Activated naive CD4-positive, alpha-beta T cell treated with anti-CD3 and anti-CD28 coated beads, Interleukin-2, amount 50 U/mL, for 24 hours (primary cell): ENCODE results near the gene ZNF217.
A peak's percentile ranks its signal among the peaks of the same experiment; 100 is the strongest.
"Not testable (repeated sequence)": the region's sequence is repeated elsewhere in the genome, so short reads cannot be mapped to it uniquely, and the experiment has no call there.

Experiments
- H3K27ac Mint-ChIP-seq: one replicate; pipeline ENCODE4 v1.8.0; 2021; ENCODE audit warnings: mild to moderate bottlenecking, mixed read lengths
- H3K27me3 Mint-ChIP-seq: one replicate; pipeline ENCODE4 v1.8.0; 2021; ENCODE audit warnings: mixed read lengths
- H3K36me3 Mint-ChIP-seq: one replicate; pipeline ENCODE4 v1.8.0; 2021; ENCODE audit warnings: mixed read lengths
- H3K4me1 Mint-ChIP-seq: one replicate; pipeline ENCODE4 v1.8.0; 2021; ENCODE audit warnings: mixed read lengths
- H3K4me3 Mint-ChIP-seq: one replicate; pipeline ENCODE4 v1.8.0; 2021; ENCODE audit warnings: mild to moderate bottlenecking, mixed read lengths
- H3K9me3 Mint-ChIP-seq: one replicate; pipeline ENCODE4 v1.8.0; 2021; ENCODE audit warnings: mixed read lengths

The ZNF217 gene

DNA sequence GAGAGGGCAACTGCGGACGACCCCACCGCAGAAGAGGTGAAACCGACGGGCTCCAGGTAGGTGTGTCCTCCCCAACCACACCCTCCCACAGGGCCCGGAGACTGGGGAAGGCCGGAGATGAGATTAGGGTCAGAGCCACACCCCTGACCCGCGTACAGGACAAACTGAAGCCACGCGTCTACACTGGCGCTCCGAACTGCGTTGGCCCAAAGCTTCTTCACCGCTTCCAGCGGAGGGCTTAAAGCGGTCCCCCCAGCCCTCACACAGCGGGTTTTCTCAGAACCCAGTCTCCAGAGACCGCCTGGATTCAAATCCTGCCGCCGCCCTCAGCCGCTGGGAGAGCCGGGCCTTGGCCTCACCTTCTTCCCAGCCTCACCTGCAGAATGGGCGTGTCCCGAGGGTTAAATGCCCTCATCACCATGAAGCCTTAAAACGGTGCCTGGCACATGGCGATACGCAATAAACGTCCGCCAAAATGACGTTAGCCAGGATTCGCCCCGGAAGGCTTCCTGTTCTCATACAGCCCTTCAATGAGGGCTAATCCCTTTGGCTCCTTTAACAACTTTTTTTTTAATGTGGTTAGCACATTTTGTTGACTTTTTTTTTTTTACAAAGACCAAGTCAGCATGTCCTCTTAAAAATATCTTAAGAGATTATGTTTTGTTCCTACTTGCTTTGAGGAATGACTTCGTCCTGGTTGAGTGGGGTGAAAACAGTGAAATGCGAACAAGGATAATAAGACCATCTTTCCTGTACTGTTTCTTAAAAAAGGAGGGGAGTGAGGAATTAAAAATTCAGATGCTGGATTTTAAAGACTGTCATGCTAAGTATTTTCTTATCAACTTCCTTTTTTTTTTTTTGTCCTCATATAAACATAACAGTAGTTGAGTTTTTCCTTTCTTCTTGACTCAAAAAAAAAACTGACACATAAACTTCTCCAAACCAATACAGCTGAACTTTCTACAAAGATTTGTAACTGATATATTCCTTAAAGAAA is 15.1 kb upstream of the ZNF217 start:
- Mint-ChIP-seq H3K4me3 (peak overlapping the region; percentile 87), H3K36me3 (peaks cover 6% of the 10 kb centered on the region), H3K27me3 (no peaks in the 10 kb centered on the region), H3K9me3 (no peaks in the 10 kb centered on the region), H3K27ac (peak overlapping the region; percentile 98), H3K4me1 (peaks cover 51% of the 10 kb centered on the region)

DNA sequence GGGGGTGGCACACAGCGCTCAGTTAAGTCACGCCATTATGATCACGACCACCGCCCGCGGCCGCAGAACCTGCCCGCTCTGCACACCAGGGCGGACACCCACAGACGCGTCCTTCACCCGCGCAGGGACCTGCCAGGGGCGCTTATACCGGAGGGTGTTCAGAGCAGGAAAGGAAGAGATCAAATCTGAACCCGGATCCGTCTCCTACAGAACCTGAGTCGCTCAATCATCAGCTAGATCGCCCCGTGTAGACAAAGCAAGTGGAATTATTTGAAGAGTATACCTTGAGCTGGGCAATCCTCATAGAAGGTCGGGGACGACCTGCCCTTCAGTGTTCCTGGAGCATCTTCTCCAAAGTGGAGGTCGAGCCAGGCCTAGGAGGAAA is 14.4 kb upstream of the ZNF217 start:
- Mint-ChIP-seq H3K27ac (peak overlapping the region; percentile 98), H3K4me1 (peaks cover 47% of the 10 kb centered on the region), H3K9me3 (no peaks in the 10 kb centered on the region), H3K36me3 (peaks cover 6% of the 10 kb centered on the region), H3K4me3 (peak overlapping the region; percentile 52), H3K27me3 (no peaks in the 10 kb centered on the region)

DNA sequence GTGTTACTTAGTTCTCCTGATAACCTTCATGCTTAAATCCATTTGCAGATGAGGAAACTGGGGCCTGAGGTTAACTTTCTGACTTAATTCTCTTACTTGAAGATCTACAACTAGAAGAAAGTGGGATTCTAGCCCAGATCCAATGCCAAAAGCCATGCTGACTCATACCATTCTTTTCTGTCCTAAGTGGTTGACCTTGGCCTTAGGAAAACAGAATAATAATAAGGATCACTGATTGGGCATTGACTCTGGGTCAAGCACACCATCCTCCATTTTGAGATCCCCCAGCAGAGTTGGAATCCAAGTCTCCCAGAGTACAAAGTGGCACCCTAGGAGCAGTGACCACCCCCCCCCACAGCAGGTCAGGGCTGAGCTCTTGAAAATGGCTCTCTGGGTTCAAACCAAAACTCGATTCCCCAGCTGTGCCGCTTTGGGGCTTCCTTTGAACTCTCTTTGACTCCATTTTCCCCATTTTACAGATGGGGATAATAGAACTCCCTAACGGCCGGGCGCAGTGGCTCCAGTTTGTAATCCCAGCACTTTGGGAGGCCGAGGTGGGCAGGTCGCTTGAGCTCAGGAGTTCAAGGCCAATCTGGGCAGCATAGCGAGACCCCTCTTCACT is 12.8 kb upstream of the ZNF217 start:
- Mint-ChIP-seq H3K27ac (peak overlapping the region; percentile 30), H3K36me3 (peaks cover 11% of the 10 kb centered on the region), H3K4me1 (peaks cover 52% of the 10 kb centered on the region)

DNA sequence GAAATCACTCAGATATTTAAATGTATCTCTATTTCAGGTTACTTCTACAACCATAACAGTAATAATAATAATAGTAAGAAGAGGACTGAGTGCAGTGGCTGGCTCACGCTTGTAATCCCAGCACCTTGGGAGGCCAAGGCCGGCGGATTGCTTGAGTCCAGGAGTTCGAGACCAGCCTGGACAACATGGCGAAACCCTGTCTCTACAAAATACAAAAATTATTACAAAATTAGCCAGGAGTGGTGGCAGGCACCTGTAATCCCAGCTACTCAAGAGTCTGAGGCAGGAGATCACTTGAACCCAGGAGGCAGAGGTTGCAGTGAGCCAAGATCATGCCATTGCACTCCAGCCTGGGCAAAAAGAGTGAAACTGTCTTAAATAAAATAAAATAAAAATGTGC is 11.8 kb upstream of the ZNF217 start:
- not testable (repeated sequence) for H3K27me3 Mint-ChIP-seq, H3K9me3 Mint-ChIP-seq, H3K4me3 Mint-ChIP-seq, H3K27ac Mint-ChIP-seq
- peaks cover 53% of the 10 kb centered on the region for H3K4me1 Mint-ChIP-seq
- H3K36me3 Mint-ChIP-seq, result peaks cover 11% of the 10 kb centered on the region

More for the DNA sequence above, 12.8 kb upstream of the ZNF217 start:
- Mint-ChIP-seq H3K9me3 (no peaks in the 10 kb centered on the region), H3K27me3 (no peaks in the 10 kb centered on the region), H3K4me3 (no peak overlapping the region)

DNA sequence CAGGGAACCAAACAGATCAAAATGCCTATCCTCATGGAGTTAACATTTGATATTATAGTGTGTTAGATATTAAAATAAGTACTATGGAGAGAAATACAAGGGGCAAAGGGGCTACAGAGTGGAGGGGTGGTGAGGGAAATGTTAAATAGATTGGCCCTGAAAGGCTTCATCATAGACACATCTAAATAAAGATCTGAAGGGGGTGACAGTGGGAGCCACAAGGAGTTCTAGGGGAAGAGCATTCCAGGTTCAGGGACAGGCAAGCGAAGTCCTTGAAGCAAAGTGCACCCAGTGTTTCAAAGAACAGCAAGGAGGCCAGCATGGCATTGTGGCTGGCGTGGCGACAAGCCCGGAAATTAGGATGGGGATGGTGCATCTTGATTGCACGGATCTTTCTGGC is 11.2 kb upstream of the ZNF217 start:
- Mint-ChIP-seq H3K36me3 (peaks cover 11% of the 10 kb centered on the region), H3K4me1 (peaks cover 51% of the 10 kb centered on the region)
- H3K9me3 Mint-ChIP-seq, H3K4me3 Mint-ChIP-seq, H3K27ac Mint-ChIP-seq, H3K27me3 Mint-ChIP-seq: not testable (repeated sequence)

DNA sequence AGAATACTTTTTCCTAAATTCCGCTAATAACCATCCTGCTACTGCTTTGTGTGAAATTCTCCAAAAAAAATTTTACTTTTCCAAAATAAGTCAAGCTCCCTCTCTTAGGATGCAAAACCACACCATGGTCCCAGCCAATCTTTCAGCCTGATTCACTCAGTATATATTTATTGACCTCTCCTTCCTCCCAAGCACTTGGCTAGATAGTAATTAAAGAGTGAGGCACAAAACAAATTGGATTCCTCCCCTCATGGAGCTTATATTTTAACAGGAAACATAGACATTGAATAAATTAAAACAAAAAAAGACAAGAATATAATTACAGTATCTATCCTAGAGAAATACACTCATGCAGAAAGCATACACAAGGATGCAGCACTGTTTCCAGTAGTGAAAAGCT is 9.0 kb upstream of the ZNF217 start:
- Mint-ChIP-seq H3K9me3 (no peaks in the 10 kb centered on the region), H3K4me3 (no peak overlapping the region), H3K4me1 (peaks cover 55% of the 10 kb centered on the region), H3K36me3 (peaks cover 8% of the 10 kb centered on the region), H3K27ac (peak overlapping the region; percentile 59), H3K27me3 (no peaks in the 10 kb centered on the region)

DNA sequence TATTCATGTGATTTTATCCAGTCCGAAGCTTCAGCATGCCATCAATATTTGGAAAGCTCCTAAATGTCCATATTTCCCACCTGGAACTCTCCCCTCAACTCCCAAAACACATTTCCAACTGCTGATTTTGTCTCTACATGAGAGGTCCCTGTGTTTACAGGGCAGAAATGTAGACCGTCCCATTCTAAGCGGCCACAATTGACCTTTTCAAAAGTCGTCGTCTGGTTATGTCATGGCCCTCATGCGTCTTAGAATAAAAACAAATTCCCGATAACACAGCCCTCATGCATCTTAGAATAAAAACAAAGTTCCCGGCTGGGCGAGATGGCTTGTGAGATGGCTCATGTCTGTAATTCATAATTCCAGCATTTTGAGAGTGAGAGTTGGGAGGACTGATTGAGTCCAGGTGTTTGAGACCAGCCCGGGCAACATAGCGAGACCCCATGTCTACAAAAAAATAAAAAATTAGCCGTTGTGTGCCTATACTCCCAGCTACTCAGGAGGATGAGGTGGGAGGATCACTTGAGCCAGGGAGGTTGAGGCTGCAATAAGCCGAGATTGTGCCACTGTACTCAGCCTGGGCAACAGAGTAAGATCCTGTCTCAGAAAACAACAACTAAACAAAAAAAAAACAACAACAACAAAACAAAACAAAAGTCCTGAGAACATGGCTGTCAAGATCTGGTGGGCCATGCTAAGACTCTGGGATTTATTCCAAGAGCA is 6.4 kb upstream of the ZNF217 start:
- Mint-ChIP-seq H3K27me3 (no peaks in the 10 kb centered on the region), H3K27ac (peak overlapping the region; percentile 37), H3K4me3 (no peak overlapping the region), H3K4me1 (peaks cover 70% of the 10 kb centered on the region), H3K9me3 (no peaks in the 10 kb centered on the region), H3K36me3 (peaks cover 8% of the 10 kb centered on the region)

DNA sequence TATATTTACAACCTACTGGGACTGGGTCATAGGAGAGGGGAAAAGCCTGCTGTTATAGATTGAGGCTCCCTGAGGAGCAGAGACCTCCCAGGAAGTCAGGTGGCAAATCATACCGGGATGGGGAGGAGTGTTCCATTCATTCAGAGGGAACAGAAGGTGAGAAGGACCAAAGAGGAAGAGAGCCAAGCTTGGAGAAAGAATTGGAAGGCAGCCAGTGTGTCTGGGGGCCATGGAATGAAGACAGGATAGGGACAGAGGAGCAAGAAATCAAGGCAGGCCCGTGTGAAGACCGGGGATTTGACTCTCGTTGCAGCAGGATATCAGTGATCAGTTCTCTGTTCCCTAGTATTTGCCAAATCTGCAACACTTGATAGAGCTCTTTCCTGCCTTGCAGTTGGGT is 5.7 kb upstream of the ZNF217 start:
- H3K36me3 Mint-ChIP-seq, result peaks cover 5% of the 10 kb centered on the region
- H3K9me3 Mint-ChIP-seq, result no peaks in the 10 kb centered on the region
- peak overlapping the region; percentile 82 for H3K27ac Mint-ChIP-seq
- H3K4me1 Mint-ChIP-seq, result peaks cover 66% of the 10 kb centered on the region
- H3K27me3 Mint-ChIP-seq, result no peaks in the 10 kb centered on the region
- H3K4me3 Mint-ChIP-seq, result no peak overlapping the region

DNA sequence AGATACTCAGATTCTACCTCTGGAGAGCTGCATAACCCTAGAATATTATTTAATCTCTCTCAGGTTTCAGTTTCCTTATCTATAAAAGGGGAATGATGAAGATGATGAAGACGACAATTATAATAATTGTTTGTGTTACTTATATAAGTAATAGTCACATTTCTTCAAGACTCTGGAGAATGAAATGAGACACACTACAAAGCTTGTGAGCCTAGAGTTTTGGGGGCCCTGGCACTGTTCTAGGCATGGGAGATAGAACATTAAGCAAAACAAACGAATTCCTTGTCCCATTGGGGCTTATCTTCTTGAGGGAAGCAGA is 5.4 kb upstream of the ZNF217 start:
- H3K4me1 Mint-ChIP-seq, result peaks cover 66% of the 10 kb centered on the region

DNA sequence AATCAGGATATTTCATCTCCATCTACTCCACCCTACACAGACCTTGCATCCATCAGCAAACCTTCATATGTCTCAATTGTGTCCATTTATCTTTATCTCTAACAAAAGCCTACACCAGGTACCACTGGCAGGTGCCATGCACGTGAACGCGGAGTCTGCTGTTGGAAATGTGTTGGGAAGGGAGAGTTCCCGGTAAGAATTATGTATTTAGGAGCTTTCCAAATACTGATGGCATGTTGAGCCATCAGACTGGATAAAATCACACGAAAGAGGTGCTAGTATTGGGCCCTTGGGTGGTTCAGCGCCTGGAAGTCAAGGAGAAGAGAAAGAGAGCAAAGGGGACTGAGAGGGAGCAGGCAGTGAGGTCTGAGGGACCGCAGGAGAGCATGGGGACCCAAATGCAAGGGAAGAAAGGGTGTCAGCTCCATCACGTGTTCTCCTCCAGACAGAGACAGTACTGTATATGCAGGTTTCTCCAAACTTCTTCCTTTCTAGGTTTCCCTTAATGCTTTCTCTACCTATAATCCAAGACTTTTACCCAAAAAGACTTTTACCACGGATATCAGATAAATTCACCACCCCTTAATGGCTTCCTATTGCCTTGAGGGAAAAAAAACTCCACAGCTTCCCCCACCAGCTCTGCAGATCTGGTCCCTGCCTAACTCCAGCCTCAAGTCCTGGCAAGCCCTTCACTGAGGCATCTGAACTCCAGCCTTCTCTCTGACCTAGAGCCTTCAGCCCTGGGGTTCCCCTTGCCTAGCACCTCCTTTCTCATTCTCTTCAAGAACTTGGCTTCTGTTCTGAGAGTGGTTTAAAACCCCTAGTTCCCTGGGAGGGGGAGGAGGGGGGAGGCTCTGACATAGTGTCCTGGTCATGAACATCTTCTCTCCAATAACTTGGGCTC is 4.8 kb upstream of the ZNF217 start:
- H3K4me1 Mint-ChIP-seq, result peaks cover 61% of the 10 kb centered on the region

More for the DNA sequence above, 5.4 kb upstream of the ZNF217 start:
- peak overlapping the region; percentile 82 for H3K27ac Mint-ChIP-seq
- H3K36me3 Mint-ChIP-seq, result peaks cover 5% of the 10 kb centered on the region
- H3K9me3 Mint-ChIP-seq, result no peaks in the 10 kb centered on the region
- peak overlapping the region; percentile 69 for H3K4me3 Mint-ChIP-seq
- no peaks in the 10 kb centered on the region for H3K27me3 Mint-ChIP-seq

DNA sequence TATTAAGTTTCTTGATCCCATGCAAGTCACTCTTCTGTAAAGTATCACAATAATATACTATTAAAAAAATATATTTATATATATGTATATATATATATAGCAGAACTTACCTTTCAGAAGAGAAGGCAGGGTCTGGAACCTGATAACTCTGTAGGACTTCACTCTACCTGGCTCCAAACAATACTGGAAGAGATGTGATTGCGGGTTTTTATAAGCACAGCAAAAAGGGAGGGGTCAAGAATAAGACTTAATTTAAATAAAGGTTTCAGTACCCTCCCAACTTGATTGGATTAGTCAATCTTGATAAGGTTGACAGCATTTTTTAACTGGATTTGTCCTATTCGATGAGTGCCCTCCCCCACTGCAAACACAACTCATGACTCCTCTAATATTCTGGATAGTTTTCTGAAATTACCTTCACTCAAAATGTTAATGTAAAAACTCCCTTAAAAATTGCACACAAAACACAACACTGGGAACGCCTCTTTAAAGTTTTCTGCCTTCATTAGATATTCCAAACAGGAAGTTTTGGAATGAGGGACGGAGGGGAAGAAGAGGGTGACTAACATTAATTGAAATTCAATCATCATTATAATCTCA is 4.0 kb upstream of the ZNF217 start:
- Mint-ChIP-seq H3K4me1 (peaks cover 58% of the 10 kb centered on the region), H3K4me3 (peak overlapping the region; percentile 19), H3K36me3 (peaks cover 3% of the 10 kb centered on the region)

More for the DNA sequence above, 4.8 kb upstream of the ZNF217 start:
- H3K9me3 Mint-ChIP-seq, result no peaks in the 10 kb centered on the region
- H3K27me3 Mint-ChIP-seq, result no peaks in the 10 kb centered on the region
- peak overlapping the region; percentile 69 for H3K4me3 Mint-ChIP-seq
- H3K27ac Mint-ChIP-seq, result peak overlapping the region; percentile 82
- H3K36me3 Mint-ChIP-seq, result peaks cover 5% of the 10 kb centered on the region

DNA sequence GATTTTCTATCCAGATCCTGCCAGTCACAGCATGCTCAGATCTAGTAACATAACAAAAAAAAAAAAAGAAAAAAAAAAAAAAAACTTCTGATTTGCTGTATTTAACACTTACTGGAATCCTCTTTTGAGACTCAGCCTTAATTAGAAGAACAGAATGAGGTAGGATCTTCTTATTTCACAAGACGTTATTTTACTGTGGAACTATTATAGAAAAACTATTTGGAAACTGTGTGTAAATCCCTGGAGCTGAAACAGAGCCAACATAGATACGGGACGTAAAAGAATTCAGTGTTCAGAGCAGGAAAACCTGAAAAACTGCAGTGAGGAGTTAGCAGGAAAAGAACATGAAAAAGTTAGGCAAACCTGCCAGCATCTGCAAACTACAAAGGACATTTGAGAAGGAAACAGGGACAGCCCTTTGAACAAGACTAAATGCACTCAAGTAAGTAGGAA is 3.4 kb upstream of the ZNF217 start:
- no peaks in the 10 kb centered on the region for H3K9me3 Mint-ChIP-seq

More for the DNA sequence above, 4.0 kb upstream of the ZNF217 start:
- H3K27ac Mint-ChIP-seq, result peak overlapping the region; percentile 75
- no peaks in the 10 kb centered on the region for H3K9me3 Mint-ChIP-seq
- no peaks in the 10 kb centered on the region for H3K27me3 Mint-ChIP-seq

DNA sequence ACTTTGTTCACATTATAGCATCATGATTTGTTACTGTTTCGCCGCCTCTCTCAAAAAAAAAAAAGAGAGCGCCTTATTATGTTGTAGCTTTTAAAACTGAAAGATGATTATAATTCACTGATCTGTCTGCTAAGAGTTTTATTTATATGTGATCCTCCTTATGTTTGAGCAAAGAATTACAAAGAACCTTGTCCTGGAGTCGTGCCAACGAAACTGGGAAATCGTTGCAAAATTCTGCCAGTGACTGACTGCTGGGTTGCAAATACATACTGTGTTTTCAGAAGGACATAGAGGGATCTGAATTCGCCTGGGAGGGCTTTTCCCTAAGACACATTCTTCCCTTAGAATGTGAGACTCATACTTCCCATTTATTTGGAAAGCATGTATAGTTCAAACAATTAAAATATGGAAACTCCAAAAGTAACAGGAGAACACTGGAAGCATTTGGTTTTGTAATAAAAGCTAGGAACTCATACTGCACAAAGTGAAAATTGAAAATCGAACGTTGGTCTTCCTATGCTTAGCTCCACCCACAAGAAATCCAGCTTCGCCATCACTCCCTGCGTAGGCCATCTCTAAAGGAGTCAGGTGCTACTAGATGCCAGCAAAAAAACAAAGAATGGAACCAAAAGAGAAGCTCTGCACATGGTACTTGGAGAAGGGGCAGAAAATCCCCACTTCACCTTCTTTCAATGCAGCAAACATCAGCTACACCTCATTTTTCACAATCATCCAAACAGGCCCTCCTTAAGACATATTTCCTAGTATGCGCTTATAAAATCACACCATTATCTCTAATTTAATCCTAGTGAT is 2.8 kb upstream of the ZNF217 start:
- H3K36me3 Mint-ChIP-seq, H3K27me3 Mint-ChIP-seq, H3K9me3 Mint-ChIP-seq: not testable (repeated sequence)
- Mint-ChIP-seq H3K4me1 (peaks cover 57% of the 10 kb centered on the region), H3K27ac (peak overlapping the region; percentile 73), H3K4me3 (peak overlapping the region; percentile 85)

More for the DNA sequence above, 3.4 kb upstream of the ZNF217 start:
- H3K27me3 Mint-ChIP-seq, result no peaks in the 10 kb centered on the region
- H3K27ac Mint-ChIP-seq, result peak overlapping the region; percentile 80
- H3K4me1 Mint-ChIP-seq, result peaks cover 52% of the 10 kb centered on the region
- H3K4me3 Mint-ChIP-seq, result peak overlapping the region; percentile 85
- H3K36me3 Mint-ChIP-seq, result no peaks in the 10 kb centered on the region

DNA sequence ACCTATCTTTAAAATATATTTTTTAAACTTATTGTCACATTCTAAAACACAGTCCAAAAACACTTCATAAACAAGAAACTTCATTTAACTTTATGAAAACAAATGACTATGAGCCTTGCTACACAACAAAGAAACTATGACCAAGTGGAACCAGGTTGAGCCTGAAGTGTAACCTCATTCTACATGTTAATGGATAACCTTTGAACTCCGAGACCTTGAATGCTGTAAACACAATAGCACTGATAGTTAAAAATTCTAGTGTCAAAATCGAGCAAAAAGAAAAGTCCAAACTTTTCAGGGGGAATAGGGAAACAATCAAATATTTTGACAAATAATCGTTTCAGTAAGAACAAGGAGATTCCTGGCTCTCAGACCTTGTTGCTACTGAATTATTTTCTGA is 2.1 kb upstream of the ZNF217 start:
- not testable (repeated sequence) for H3K27me3 Mint-ChIP-seq, H3K36me3 Mint-ChIP-seq, H3K9me3 Mint-ChIP-seq
- Mint-ChIP-seq H3K27ac (peak overlapping the region; percentile 73), H3K4me3 (peak overlapping the region; percentile 85), H3K4me1 (peaks cover 60% of the 10 kb centered on the region)
